CMK (cell line): ENCODE results near the gene TMEM31.

ENCODE experiments used
- DNase-seq: peaks from one replicate; pipeline ENCODE4 v3.0.0-alpha.2; 2010; ENCODE audit warnings: low read depth

The TMEM31 gene

DNA sequence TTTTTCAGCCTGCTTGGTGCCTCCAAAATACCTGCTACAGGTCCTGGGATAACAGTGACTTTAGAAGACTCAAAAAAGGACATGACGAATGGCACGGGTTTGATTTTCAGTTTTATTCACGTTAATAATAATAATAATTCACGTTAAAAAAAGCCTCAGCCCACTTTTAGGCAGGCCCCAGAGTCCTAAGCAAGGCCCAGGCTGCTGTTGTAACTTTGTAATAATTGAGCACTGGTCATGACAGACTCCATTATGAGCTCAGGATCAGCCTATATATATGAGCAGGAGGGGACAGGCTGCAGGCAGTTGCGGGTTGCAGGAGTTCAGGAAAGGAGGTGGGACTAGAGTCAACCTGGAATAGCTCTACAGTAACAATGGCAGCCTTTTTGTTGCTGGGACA is at the start of gene TMEM31:
Gene TMEM31, plus strand, starts transcription at position 301 of the 400 bp plus-strand sequence. CDS start 1,350 bp downstream, outside the sequence.
- DNase-seq, result no peak

DNA sequence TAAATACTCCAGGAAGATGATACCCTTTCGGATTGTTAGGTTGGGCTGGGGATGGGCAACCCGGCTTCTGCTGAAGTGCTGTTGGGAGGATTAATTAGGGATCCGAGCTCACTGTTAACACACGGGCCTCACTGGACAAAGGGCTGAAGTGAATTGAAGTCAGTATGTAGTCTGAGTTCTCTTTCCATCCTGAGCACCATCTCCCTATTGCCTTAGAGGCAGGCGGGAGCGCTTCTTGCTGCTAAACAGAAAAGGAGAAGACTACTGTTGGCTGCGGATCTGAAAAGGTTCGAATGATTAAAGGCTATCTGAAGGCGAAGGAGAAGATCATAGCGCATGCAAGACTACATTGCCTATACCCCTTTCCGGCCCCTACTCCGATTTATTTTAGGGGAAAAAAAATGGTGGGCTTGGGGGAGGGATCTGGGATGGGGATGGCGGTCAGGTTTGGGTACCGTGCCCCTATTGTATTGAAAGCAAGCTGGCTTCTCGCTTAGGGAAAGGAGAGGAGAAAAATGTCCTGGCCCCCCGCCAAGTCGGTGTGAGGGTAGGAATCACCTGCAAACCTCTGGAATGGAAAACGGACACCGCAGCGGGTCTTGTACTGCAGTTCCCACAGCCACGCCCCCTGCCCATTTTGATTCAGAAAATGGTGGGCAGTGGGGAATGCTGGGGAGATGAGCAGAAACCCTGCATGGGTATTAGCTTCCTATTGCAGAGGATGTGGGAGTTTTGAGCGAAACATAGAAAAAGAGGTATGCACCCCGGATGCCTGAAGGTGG is 46.5 kb upstream of the TMEM31 start:
- DNase-seq, result no peak

DNA sequence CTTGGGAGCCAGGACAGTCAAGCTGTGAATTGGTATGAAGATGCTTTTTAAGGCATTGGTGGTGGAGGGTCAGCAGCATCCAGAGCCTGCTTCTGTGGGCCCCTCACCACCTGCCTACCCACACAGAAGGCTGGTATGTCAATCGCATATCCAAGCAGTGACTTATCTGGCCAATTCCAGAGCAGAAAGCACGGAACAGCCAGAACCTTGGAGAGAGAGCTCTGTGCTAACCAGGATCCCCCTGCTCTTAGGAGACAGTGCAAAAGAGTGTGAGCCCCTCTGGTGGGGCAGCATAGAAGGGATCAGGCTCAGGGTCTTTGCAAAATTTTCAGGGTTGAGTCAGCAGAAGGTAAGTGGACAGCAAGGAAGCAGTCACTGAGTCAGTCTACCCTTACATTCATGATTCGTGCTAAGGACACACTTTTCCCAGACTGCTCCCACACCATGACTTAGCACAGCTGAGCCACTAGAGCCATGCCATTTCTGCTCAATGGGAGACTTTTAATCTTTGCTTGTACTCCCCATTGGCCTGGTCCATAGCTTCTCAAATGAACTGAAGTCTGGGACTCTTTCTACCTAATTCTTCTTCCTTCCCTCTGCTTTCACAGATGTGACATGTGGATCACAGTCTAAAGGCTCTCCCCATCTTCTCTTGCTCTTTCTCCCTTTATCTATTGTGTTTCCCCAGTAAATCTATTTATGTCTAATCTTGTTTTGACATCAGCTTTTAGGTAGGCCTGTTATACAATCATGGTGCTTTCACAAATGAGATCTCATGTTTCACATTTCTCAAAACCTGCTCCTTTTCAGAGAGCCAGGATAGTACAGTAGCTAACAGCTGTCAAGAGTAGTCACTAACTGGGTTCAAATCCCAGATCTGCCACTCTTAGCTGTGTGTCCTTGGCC is 44.3 kb upstream of the TMEM31 start:
- no peak for DNase-seq

GRCh38 chrX:103669745-103670144 is 41.0 kb upstream of the TMEM31 start:
- DNase-seq, result no peak

DNA sequence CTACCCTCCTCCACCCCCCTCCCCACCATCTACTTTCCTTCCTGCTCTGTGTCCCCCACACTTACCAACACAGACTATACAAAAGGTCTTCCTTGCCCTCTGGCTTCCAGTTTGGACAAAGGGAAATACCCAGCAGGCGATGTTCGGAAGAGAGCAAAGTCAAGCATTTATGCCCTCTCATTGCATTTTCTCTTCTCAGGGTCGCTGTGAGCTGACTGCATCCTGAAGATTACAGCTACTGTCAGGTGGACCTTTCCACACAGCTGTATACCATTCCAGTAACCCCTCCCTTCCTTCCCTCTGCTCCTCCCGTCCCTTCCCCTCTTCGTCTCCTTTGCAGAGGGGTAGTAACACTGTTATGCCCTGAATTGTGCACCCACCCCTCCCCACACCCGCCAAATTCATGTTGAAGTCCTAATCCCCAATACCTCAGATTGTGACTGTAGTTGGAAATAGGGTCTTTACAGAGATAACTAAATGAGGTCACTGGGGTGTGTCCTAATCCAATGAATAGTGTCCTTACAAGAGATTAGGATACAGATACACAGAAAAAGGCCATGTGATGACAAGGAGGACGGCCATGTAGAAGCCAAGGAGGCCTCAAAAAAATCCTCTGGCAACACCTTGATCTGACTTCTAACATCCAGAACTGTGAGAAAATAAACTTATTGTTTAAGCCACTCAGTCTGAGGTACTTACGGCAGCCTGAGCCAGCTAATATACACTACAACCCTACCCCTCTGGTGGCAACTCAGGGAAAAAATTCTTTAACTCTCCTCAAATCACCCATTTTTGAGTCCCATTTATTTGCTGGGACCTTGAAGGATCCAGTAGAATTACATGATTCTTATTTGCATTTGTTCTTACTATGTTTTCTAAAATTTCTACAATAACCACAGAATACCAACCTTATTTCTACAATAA is 35.9 kb upstream of the TMEM31 start:
- DNase-seq, result no peak

- DNase-seq, result no peak
Observed at GRCh38 chrX:103678199-103678993, 32.3 kb upstream of the TMEM31 start.

- DNase-seq, result no peak
Observed at GRCh38 chrX:103681443-103681842, 29.3 kb upstream of the TMEM31 start.

DNA sequence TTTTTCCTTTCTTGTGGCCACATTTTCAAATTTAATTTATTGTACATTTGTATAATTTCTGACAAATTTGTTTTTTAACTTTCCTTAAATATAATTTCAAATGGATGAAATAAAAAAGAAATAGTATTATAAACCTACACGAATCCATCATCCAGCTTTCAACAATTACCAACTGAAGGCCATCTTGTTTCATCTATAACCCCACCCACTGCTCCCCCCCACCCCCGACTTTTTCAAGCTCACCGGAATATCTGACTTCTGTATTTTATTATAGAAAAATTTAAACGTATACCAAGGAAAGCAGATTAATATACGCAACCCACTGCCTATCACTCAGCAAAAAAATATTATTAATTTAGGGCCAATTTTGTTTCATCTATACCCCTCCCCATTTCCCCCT is 25.3 kb upstream of the TMEM31 start:
- no peak for DNase-seq

DNA sequence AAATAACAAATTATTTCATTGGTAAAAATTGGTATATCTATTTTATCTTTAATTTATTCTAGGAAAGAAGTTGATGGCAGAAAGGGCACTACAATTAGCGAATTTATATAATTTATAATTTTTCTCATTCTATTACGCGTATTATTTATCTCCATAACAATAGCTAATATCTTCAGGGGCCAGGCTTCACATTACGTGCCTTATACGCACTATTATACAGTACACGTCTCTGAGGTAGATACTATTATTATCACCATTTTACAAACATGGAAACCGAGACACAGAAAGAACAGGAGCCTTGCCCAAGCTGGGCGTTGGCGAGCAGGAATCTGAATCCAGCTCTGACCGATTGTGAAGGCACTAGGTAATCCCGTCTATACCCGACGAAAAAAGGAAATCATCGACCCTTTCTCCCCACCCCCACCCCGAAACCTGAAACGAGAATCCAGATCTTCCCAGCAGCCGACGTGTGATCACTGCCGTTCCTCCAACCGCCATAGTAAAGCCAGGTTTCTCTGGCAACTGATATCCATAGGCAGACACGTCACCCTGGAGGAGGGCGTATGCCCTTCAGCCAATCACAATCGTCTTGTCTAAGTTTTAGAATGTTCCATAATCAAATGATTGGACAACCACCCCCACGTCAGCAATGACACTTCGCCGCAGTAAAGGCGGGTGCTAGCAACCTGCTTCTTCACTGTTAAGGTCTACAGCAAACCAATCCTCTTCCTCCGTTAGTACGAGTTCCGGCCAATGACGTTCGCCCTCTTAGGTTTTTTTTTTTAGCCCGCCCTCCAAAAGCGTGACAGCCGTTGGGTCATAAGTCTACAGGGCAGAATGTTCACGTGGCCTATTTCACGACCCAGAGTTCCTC is 24.3 kb upstream of the TMEM31 start, which contains the start of gene MORF4L2:
Gene MORF4L2, minus strand, starts transcription at position 501 of the 874 bp plus-strand sequence. CDS start 9,672 bp downstream, outside the sequence.
- DNase-seq, result peak; percentile 89

DNA sequence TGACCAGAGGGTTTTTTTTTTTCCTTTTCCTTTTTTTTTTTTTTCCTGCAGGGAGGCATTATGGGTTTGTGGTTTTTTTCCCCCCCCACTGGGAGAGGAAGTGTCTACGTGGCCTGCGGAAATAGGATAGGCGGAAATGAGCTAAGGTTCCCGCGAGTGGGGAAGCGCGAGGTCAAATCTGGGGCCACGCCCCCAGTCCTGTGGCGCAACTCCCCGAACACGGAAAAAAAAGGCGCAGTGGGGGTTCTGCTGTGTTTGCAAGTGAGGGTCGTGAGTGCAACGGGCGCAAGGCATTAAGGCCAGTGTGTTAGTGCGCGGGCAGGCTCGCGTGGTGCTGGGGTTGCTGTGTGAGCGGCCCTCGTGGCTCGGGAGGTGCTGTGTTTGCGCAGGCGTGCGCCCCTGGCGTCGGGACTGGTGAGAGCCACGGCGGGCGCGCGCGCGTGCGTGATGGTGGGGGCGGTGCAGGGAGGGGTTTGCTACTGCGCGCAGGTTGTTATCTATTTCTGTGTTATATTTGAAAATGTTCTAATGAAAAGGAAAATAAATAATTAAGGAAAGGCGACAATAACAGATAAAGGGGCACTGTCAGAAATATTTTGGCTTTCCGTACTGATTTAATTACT is 23.5 kb upstream of the TMEM31 start:
- no peak for DNase-seq

DNA sequence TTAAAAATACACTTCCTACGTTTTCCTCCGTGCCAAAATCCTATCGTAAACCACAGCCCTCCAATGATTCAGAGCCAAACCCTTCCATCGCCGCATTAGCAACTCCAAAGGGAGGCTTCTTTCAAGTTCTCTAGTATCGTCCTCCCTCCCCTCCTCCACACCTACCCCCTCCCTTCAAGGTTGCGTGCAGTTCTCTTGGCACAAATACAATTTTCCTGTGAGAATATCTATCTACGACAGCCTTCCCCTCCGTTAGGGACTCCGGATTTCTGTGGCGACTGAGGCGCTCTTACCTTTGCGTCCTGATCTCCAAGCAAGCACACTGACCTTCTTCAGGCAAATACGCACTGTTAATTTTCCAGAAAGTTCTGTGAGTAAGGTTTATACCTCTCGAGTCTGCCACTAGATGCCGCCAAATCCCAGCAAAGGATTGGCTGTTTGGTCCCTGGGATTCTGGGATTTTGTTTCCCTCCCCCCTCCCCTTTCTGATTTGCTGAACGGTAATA is 23.0 kb upstream of the TMEM31 start:
- DNase-seq, result peak; percentile 31

GRCh38 chrX:103688946-103689345 is 21.8 kb upstream of the TMEM31 start:
- no peak for DNase-seq

- DNase-seq, result no peak
Observed at GRCh38 chrX:103691059-103691458, 19.6 kb upstream of the TMEM31 start.

GRCh38 chrX:103697687-103698086 is 13.0 kb upstream of the TMEM31 start:
- DNase-seq, result no peak

DNA sequence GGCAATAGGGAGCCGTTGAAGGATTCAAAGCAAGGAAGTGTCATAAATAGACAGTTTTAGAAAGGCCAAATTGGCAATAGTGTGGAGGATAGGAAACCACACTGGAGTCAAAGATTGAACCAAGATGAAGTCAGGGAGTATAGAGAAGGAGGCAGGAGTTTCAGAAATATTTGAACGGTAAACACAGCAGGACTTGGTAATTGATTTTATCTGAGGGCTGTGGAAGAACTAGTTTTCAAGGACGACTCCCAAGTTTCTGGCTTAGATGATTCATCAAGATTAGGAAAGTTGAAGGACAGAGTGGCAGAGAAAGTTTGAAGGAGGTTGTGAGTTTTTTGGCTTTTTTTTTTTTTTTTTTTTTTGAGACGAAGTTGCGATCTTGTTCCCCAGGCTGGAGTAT is 11.5 kb upstream of the TMEM31 start:
- no peak for DNase-seq

DNA sequence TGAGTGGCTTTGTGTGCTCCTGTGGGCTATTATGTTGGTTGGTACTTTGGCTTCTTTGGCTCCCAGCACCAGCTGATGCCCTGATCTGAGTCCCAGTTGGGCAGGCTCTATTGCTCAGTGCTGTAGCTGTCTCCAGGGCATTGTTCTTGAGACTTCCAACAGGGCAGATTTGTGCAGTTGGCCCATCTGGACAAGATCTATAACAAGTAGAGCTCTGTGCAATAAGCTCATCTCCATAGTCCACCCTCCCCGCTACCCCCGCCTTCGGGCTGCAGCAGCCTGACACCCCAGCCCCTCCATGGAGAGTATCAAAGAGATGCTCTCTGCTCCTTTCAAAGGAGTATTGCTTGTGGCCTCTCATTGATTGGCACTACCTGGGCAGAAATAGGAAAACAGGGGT is 5.8 kb upstream of the TMEM31 start:
- no peak for DNase-seq

DNA sequence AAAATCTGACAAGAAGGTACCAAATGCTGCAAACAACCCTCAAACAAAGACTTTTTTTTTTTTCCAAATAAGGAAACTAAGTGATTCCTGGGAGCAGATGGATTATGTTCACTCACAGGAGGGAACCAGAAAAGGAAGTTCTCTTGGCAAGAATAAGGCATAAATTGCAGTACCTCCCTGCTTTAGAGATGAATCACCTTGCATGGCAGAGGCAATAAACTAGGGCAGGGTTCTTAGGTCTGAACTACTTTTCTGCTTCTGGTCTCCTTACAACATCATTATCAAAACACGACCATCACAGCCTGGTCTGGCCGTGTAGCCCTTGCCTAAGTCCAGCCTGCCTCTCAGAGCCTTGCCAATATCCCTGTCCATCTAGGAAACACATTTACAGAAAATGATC is 6.3 kb downstream of the TMEM31 start:
- no peak for DNase-seq

DNA sequence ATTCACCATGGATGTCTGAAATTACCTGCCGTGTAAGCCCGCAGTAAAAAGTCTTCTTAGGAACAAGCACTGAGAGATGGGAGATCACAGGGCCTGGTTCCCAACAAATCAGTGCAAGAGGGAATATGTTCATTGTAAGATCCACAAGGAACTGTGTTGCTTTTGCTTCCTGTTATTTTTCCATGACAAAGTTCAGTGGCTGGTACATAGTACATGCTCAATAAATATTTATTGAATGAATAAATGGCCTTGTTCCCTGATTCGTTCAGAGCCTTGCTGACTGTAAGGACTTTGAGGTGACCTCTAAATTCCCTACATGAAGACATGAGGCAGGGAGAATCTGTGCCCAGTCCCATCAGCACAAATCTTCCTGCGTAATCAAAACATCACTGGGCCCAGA is 7.4 kb downstream of the TMEM31 start:
- no peak for DNase-seq

- no peak for DNase-seq
Observed at GRCh38 chrX:103722505-103722904, 11.8 kb downstream of the TMEM31 start.
